Endothelial cell of umbilical vein (primary cell): ENCODE results near the gene STRN. TPM values are rescaled to one million over a fixed set of nuclear protein-coding genes. Genes with fewer than 3 reads are reported as not detected.

Experiments used
- BruUV-seq: library from RNA; stranded (reverse); fragments of 400-500 nt; replicated peaks from 2 replicates; lab custom pipeline; 2021; lab: Mats Ljungman, UMichigan
- CTCF ChIA-PET: fragments of 300-600, 350-600 bp; sonication (Branson Sonifier 250); formaldehyde crosslinking; loops from one replicate; lab custom pipeline; 2021; ENCODE audit warnings: antibody characterized with exemption, inconsistent platforms; lab: Charles Lee
- POLR2A ChIA-PET: fragments of 300-600, 350-600 bp; sonication (Branson Sonifier 250); formaldehyde crosslinking; loops from one replicate; lab custom pipeline; 2021; ENCODE audit warnings: antibody characterized with exemption, inconsistent platforms; lab: Charles Lee
- DNase-seq: peaks from one replicate; pipeline ENCODE4 v3.0.0-alpha.2; 2011; ENCODE audit warnings: low read depth, low spot score
- FAIRE-seq: peaks from 2 replicates; lab custom pipeline; 2011; peaks lifted over from hg19 to GRCh38; lab: Jason Lieb, UNC
- H2AFZ ChIP-seq: 2 replicates; pipeline ENCODE4 v1.6.0; 2012; ENCODE audit warnings: low read depth, low read length, control low read depth, inconsistent platforms
- H3K27ac ChIP-seq: 2 replicates; pipeline ENCODE4 v1.5.1; 2011; ENCODE audit warnings: low read depth, mild to moderate bottlenecking, control low read depth, low read length, moderate library complexity; ENCODE audit not compliant: insufficient read depth
- H3K27me3 ChIP-seq, 2 experiments: 2 replicates each; pipeline versions ENCODE4 v1.6.0 to v1.6.1; 2011; ENCODE audit warnings: low read length in 2 of 2, mixed read lengths in 1 of 2; ENCODE audit not compliant: control insufficient read depth in 2 of 2, insufficient read depth in 2 of 2
- H3K36me3 ChIP-seq, 2 experiments: 2 replicates in 1 of 2; 3 replicates in 1 of 2; pipeline ENCODE4 v1.5.1; 2011; ENCODE audit warnings: low read length in 2 of 2, mild to moderate bottlenecking in 1 of 2, moderate library complexity in 1 of 2; ENCODE audit not compliant: control insufficient read depth in 2 of 2, insufficient read depth in 2 of 2; ENCODE audit errors: extremely low read depth in 1 of 2
- H3K4me1 ChIP-seq: 3 replicates; pipeline ENCODE4 v1.5.1; 2011; ENCODE audit warnings: mild to moderate bottlenecking, low read length; ENCODE audit not compliant: control insufficient read depth, insufficient read depth; ENCODE audit errors: extremely low read depth
- H3K4me2 ChIP-seq: 2 replicates; pipeline ENCODE4 v1.6.1; 2011; ENCODE audit warnings: low read length, control low read depth, mixed read lengths; ENCODE audit not compliant: insufficient read depth
- H3K4me3 ChIP-seq, 3 experiments: fragments of 200-600 bp in 1 of 3; sonication (generic), shearing (Covaris generic) in 1 of 3; replicated peaks in 1 of 3; 2 replicates each; pipeline ENCODE4 v1.5.1; 2011 to 2016; ENCODE audit warnings: control low read depth in 3 of 3, low read length in 3 of 3, mild to moderate bottlenecking in 2 of 3, inconsistent platforms in 1 of 3, low read depth in 1 of 3, moderate library complexity in 1 of 3; ENCODE audit not compliant: insufficient read depth in 1 of 3
- H3K79me2 ChIP-seq: 2 replicates; pipeline ENCODE4 v1.6.0; 2012; ENCODE audit warnings: low read length, inconsistent platforms; ENCODE audit not compliant: control insufficient read depth, insufficient read depth
- H3K9ac ChIP-seq: replicated peaks from 2 replicates; pipeline ENCODE3; 2011; ENCODE audit warnings: low read length, control low read depth; ENCODE audit not compliant: insufficient read depth; ENCODE audit errors: extremely low read depth
- H3K9me1 ChIP-seq: replicated peaks from 3 replicates; pipeline ENCODE4 v1.6.0; 2011; ENCODE audit warnings: mild to moderate bottlenecking, low read length; ENCODE audit not compliant: control insufficient read depth, insufficient read depth; ENCODE audit errors: extremely low read depth
- H3K9me3 ChIP-seq: replicated peaks from 2 replicates; pipeline ENCODE4 v1.5.1; 2012; ENCODE audit warnings: low read length, inconsistent platforms; ENCODE audit not compliant: control insufficient read depth, insufficient read depth
- H4K20me1 ChIP-seq: replicated peaks from 2 replicates; pipeline ENCODE3; 2011; ENCODE audit warnings: mild to moderate bottlenecking, low read length; ENCODE audit not compliant: control insufficient read depth, insufficient read depth; ENCODE audit errors: extremely low read depth
- CTCF ChIP-seq, 2 donors: IDR thresholded peaks; 1 replicate in 1 of 2; 2 replicates in 1 of 2; pipeline ENCODE4 v1.5.1; 2011; ENCODE audit warnings: low read length in 2 of 2, mild to moderate bottlenecking in 2 of 2, moderate library complexity in 2 of 2, control low read depth in 1 of 2, inconsistent platforms in 1 of 2, low read depth in 1 of 2; ENCODE audit not compliant: insufficient read depth in 1 of 2; ENCODE audit errors: extremely low read depth in 1 of 2
- EZH2 ChIP-seq: IDR thresholded peaks from 2 replicates; pipeline ENCODE4 v1.6.1; 2012; ENCODE audit warnings: borderline replicate concordance, low read depth, mild to moderate bottlenecking, moderate library complexity, low read length, inconsistent platforms; ENCODE audit not compliant: severe bottlenecking
- FOS ChIP-seq: IDR thresholded peaks from 2 replicates; pipeline ENCODE4 v1.6.1; 2011; ENCODE audit warnings: mild to moderate bottlenecking, low read length, moderate library complexity, borderline replicate concordance; ENCODE audit not compliant: insufficient read depth
- GATA2 ChIP-seq: IDR thresholded peaks from 2 replicates; pipeline ENCODE4 v1.7.0; 2011; ENCODE audit warnings: low read depth, mild to moderate bottlenecking, moderate library complexity, mixed read lengths, low read length; ENCODE audit not compliant: insufficient read length, insufficient read depth
- JUN ChIP-seq: IDR thresholded peaks from 2 replicates; pipeline ENCODE4 v1.6.1; 2011; ENCODE audit warnings: borderline replicate concordance, low read depth; ENCODE audit not compliant: insufficient read length, insufficient read depth
- MAX ChIP-seq: IDR thresholded peaks from 2 replicates; pipeline ENCODE4 v1.6.1; 2011; ENCODE audit not compliant: insufficient read depth, insufficient read length
- MYC ChIP-seq: IDR thresholded peaks from one replicate; pipeline ENCODE4 v1.6.1; 2011; ENCODE audit warnings: mild to moderate bottlenecking, low read depth, low read length
- POLR2A ChIP-seq: IDR thresholded peaks from 2 replicates; pipeline ENCODE4 v1.6.1; 2012; ENCODE audit warnings: low read depth, mild to moderate bottlenecking, control low read depth, low read length
- POLR2AphosphoS5 ChIP-seq: IDR thresholded peaks from 2 replicates; pipeline ENCODE4 v1.6.1; 2012; ENCODE audit warnings: low read depth, mild to moderate bottlenecking, control low read depth, low read length, moderate library complexity; ENCODE audit not compliant: insufficient read depth
- dilution Hi-C: fragments of 300-500 bp; cut with MboI; formaldehyde crosslinking; loops from one replicate; pipeline ENCODE4 v1.15.0; 2019; ENCODE audit warnings: low sequenced_read_pairs; ENCODE audit not compliant: extremely low pct_ligation_motif_present
- intact Hi-C: fragments of 100-400 bp; cut with micrococcal nuclease; formaldehyde crosslinking; loops from one replicate; pipeline ENCODE4 v1.10.0; 2022
- polyA plus RNA-seq, 4 experiments: library from polyadenylated mRNA; depleted of rRNA in 3 of 4; stranded (reverse) in 3 of 4; unstranded in 1 of 4; fragments of >200 nt; gene quantifications; 2 replicates each; pipeline versions ENCODE4 v1.2.1 to v1.2.3, GENCODE V29; 2011 to 2012; ENCODE audit warnings: missing spikeins in 1 of 4
- total RNA-seq: library from RNA; stranded (reverse); gene quantifications from 2 replicates; pipeline ENCODE4 v1.2.3, GENCODE V29; 2021

Gene STRN
- total and polyA plus RNA-seq, 2 donors (not counting 3 experiments of a cell fraction or from before 2014, with no cell fraction given), result 6.7 to 33.4 TPM

GRCh38 chr2:36809069-36809445, 157.3 kb downstream of the STRN start:
- POLR2A ChIA-PET, result no interaction called here

More at GRCh38 chr2:36809069-36809445, 157.3 kb downstream of the STRN start:
- no TSS peak for BruUV-seq
- Histone ChIP-seq H2AFZ (no peak overlapping the region), H3K79me2 (no peaks in the 10 kb centered on the region), H3K27me3 (no peaks in the 10 kb centered on the region), H3K4me3 (no peak overlapping the region), H3K9me1 (no peaks in the 10 kb centered on the region), H3K4me2 (no peak overlapping the region), H4K20me1 (no peaks in the 10 kb centered on the region), H3K36me3 (no peaks in the 10 kb centered on the region), H3K4me1 (no peaks in the 10 kb centered on the region), H3K9ac (no peak overlapping the region), H3K9me3 (no peaks in the 10 kb centered on the region), H3K27ac (no peak overlapping the region)
- FAIRE-seq, result no peak
- intact Hi-C loops (no loop called here), dilution Hi-C loops (no loop called here)
- TF ChIP-seq GATA2 (no peak), JUN (no peak), POLR2A (no peak), MAX (no peak), FOS (no peak), MYC (no peak), CTCF (IDR thresholded peaks at IDR 0.05; ENCODE audit: extremely low read depth in 1 of 2, insufficient read depth in 1 of 2, low read depth in 1 of 2, low read length in 2 of 2) (no peak), EZH2 (no peak), POLR2AphosphoS5 (no peak)
- CTCF ChIA-PET, result no interaction called here
- no peak for DNase-seq
